ENCODE measurements around the gene GLRX3. TPM values are rescaled to one million over a fixed set of nuclear protein-coding genes. Genes with fewer than 3 reads are reported as not detected.

GLRX3 gene
- total RNA-seq, 5 donors from 2014 or later (not counting 1 experiment from before 2014, with no cell fraction given), result 32.4 to 40.7 (median 35.4) TPM

- Mint-ChIP-seq H3K27me3 (peaks cover 8 to 9% of the 10 kb centered on the region in 2 donors), H3K36me3 (peaks cover 18% of the 10 kb centered on the region), H3K27ac (no peak overlapping the region), H3K4me1 (peaks cover 5 to 8% (median 6%) of the 10 kb centered on the region in 3 donors), H3K4me3 (peak overlapping the region in 1 of 3 donors; percentile 34), H3K9me3 (no peaks in the 10 kb centered on the region)
- CTCF ChIA-PET, result no interaction called here
- WGBS (ENCODE audit: insufficient coverage), result 95% methylated on average over 22 of the region's 28 CpGs
- no peaks in the 10 kb centered on the region for H3K9me3 ChIP-seq
- peaks cover 0 to 10% of the 10 kb centered on the region in 2 experiments for H3K27me3 ChIP-seq (replicated peaks in 1 of 2; ENCODE audit: control insufficient read depth in 2 of 2, extremely low read depth in 1 of 2, insufficient read depth in 2 of 2, low read length in 1 of 2)
- POLR2A ChIA-PET, result no interaction called here
- peaks cover 0 to 14% of the 10 kb centered on the region in 2 donors for H3K36me3 ChIP-seq (ENCODE audit: control insufficient read depth in 2 of 2, extremely low read depth in 1 of 2, insufficient read depth in 1 of 2, low read length in 1 of 2)
- DNase-seq (no peak), ATAC-seq (replicated peaks in 1 of 4) (no peak)
- H3K4me1 ChIP-seq (ENCODE audit: control insufficient read depth in 1 of 2, extremely low read depth in 1 of 2, insufficient read depth in 2 of 2, low read length in 2 of 2), result peaks cover 0 to 14% of the 10 kb centered on the region in 2 experiments
- H3K4me3 ChIP-seq (ENCODE audit: control insufficient read depth in 1 of 2, extremely low read depth in 1 of 2, low read length in 1 of 2), result no peak overlapping the region
- no peak overlapping the region for H3K27ac ChIP-seq (ENCODE audit: low read length)
Measured at GRCh38 chr10:130188195-130189175, 52.3 kb downstream of the GLRX3 start.

GRCh38 chr10:130189608-130190054 is 53.4 kb downstream of the GLRX3 start:
- 88% methylated on average over 25 of the region's 25 CpGs for WGBS (ENCODE audit: insufficient coverage)
- DNase-seq (no peak), ATAC-seq (replicated peaks in 1 of 4) (peak in 1 of 4 experiments; percentile 8)
- H3K27ac Mint-ChIP-seq, result no peak overlapping the region
- ChIA-PET POLR2A (no interaction called here), CTCF (interaction anchor here in 1 of 2 donors (0.7 kb wide), 1 partner anchor 1596 kb away, joined by 3 read pairs; no protein-coding TSS in a partner anchor)
- H3K36me3 Mint-ChIP-seq, result peaks cover 13% of the 10 kb centered on the region
- peaks cover 8 to 9% of the 10 kb centered on the region in 2 donors for H3K27me3 Mint-ChIP-seq
- Histone ChIP-seq H3K27ac (ENCODE audit: low read length) (no peak overlapping the region), H3K4me1 (ENCODE audit: control insufficient read depth in 1 of 2, extremely low read depth in 1 of 2, insufficient read depth in 2 of 2, low read length in 2 of 2) (peaks cover 0 to 14% of the 10 kb centered on the region in 2 experiments), H3K36me3 (ENCODE audit: control insufficient read depth in 2 of 2, extremely low read depth in 1 of 2, insufficient read depth in 1 of 2, low read length in 1 of 2) (peaks cover 0 to 4% of the 10 kb centered on the region in 2 donors), H3K9me3 (no peaks in the 10 kb centered on the region), H3K27me3 (replicated peaks in 1 of 2; ENCODE audit: control insufficient read depth in 2 of 2, extremely low read depth in 1 of 2, insufficient read depth in 2 of 2, low read length in 1 of 2) (peaks cover 0 to 12% of the 10 kb centered on the region in 2 experiments), H3K4me3 (ENCODE audit: control insufficient read depth in 1 of 2, extremely low read depth in 1 of 2, low read length in 1 of 2) (no peak overlapping the region)
- peaks cover 5 to 8% (median 6%) of the 10 kb centered on the region in 3 donors for H3K4me1 Mint-ChIP-seq
- H3K4me3 Mint-ChIP-seq, result peak overlapping the region in 2 of 3 donors; percentile 36 to 37
- H3K9me3 Mint-ChIP-seq, result no peaks in the 10 kb centered on the region

- H3K4me1 ChIP-seq (ENCODE audit: control insufficient read depth in 1 of 2, extremely low read depth in 1 of 2, insufficient read depth in 2 of 2, low read length in 2 of 2), result peaks cover 0 to 14% of the 10 kb centered on the region in 2 experiments
- ChIA-PET POLR2A (no interaction called here), CTCF (interaction anchor here in 1 of 2 donors (1.1 kb wide), 1 partner anchor 314 kb away, joined by 3 read pairs; no protein-coding TSS in a partner anchor)
- peaks cover 5 to 8% (median 6%) of the 10 kb centered on the region in 3 donors for H3K4me1 Mint-ChIP-seq
- H3K9me3 Mint-ChIP-seq, result no peaks in the 10 kb centered on the region
- no peaks in the 10 kb centered on the region for H3K36me3 ChIP-seq (ENCODE audit: control insufficient read depth in 2 of 2, extremely low read depth in 1 of 2, insufficient read depth in 1 of 2, low read length in 1 of 2)
- ATAC-seq (replicated peaks in 1 of 4), result peak; percentile 92 to 95 (median 93)
- 4% methylated on average over 81 of the region's 81 CpGs for WGBS (ENCODE audit: insufficient coverage)
- no peak overlapping the region for H3K27ac Mint-ChIP-seq
- no peaks in the 10 kb centered on the region for H3K9me3 ChIP-seq
- H3K27me3 ChIP-seq (replicated peaks in 1 of 2; ENCODE audit: control insufficient read depth in 2 of 2, extremely low read depth in 1 of 2, insufficient read depth in 2 of 2, low read length in 1 of 2), result peaks cover 0 to 12% of the 10 kb centered on the region in 2 experiments
- peaks cover 7% of the 10 kb centered on the region for H3K36me3 Mint-ChIP-seq
- H3K4me3 Mint-ChIP-seq, result peak overlapping the region in 1 of 3 donors; percentile 35
- H3K4me3 ChIP-seq (ENCODE audit: control insufficient read depth in 1 of 2, extremely low read depth in 1 of 2, low read length in 1 of 2), result peak overlapping the region; percentile 23 to 52
- H3K27ac ChIP-seq (ENCODE audit: low read length), result no peak overlapping the region
- H3K27me3 Mint-ChIP-seq, result peaks cover 8 to 9% of the 10 kb centered on the region in 2 donors
- DNase-seq, result peak; percentile 64 to 93 (median 85)
Measured at GRCh38 chr10:130190055-130190736, 54.0 kb downstream of the GLRX3 start.

GRCh38 chr10:130190737-130191115 is 54.5 kb downstream of the GLRX3 start:
- peak overlapping the region; percentile 53 to 70 (median 56) for H3K4me3 Mint-ChIP-seq
- no peaks in the 10 kb centered on the region for H3K9me3 Mint-ChIP-seq
- DNase-seq (no peak), ATAC-seq (replicated peaks in 1 of 4) (peak in 3 of 4 experiments; percentile 7 to 17 (median 8))
- WGBS (ENCODE audit: insufficient coverage), result 20% methylated on average over 18 of the region's 25 CpGs
- peaks cover 2% of the 10 kb centered on the region for H3K36me3 Mint-ChIP-seq
- H3K4me1 Mint-ChIP-seq, result peaks cover 5 to 8% (median 6%) of the 10 kb centered on the region in 3 donors
- Histone ChIP-seq H3K27me3 (replicated peaks in 1 of 2; ENCODE audit: control insufficient read depth in 2 of 2, extremely low read depth in 1 of 2, insufficient read depth in 2 of 2, low read length in 1 of 2) (peaks cover 0 to 12% of the 10 kb centered on the region in 2 experiments), H3K36me3 (ENCODE audit: control insufficient read depth in 2 of 2, extremely low read depth in 1 of 2, insufficient read depth in 1 of 2, low read length in 1 of 2) (no peaks in the 10 kb centered on the region), H3K4me1 (ENCODE audit: control insufficient read depth in 1 of 2, extremely low read depth in 1 of 2, insufficient read depth in 2 of 2, low read length in 2 of 2) (peaks cover 0 to 14% of the 10 kb centered on the region in 2 experiments), H3K27ac (ENCODE audit: low read length) (no peak overlapping the region), H3K4me3 (ENCODE audit: control insufficient read depth in 1 of 2, extremely low read depth in 1 of 2, low read length in 1 of 2) (peak overlapping the region; percentile 23 to 52), H3K9me3 (no peaks in the 10 kb centered on the region)
- H3K27me3 Mint-ChIP-seq, result peaks cover 8 to 9% of the 10 kb centered on the region in 2 donors
- ChIA-PET CTCF (interaction anchor here in 1 of 2 donors (1.1 kb wide), 1 partner anchor 314 kb away, joined by 3 read pairs; no protein-coding TSS in a partner anchor), POLR2A (no interaction called here)
- H3K27ac Mint-ChIP-seq, result no peak overlapping the region

GRCh38 chr10:130191380-130191779 is 55.2 kb downstream of the GLRX3 start:
- ChIA-PET POLR2A (interaction anchor here in 1 of 2 donors (0.6 kb wide), 1 partner anchor 206 kb away, joined by 7 read pairs; no protein-coding TSS in a partner anchor), CTCF (interaction anchor here in 1 of 2 donors (1.1 kb wide), 1 partner anchor 315 kb away, joined by 3 read pairs; no protein-coding TSS in a partner anchor)
- Histone ChIP-seq H3K27ac (ENCODE audit: low read length) (no peak overlapping the region), H3K4me1 (ENCODE audit: control insufficient read depth in 1 of 2, extremely low read depth in 1 of 2, insufficient read depth in 2 of 2, low read length in 2 of 2) (peaks cover 0 to 14% of the 10 kb centered on the region in 2 experiments), H3K9me3 (no peaks in the 10 kb centered on the region), H3K27me3 (replicated peaks in 1 of 2; ENCODE audit: control insufficient read depth in 2 of 2, extremely low read depth in 1 of 2, insufficient read depth in 2 of 2, low read length in 1 of 2) (peaks cover 0 to 12% of the 10 kb centered on the region in 2 experiments), H3K36me3 (ENCODE audit: control insufficient read depth in 2 of 2, extremely low read depth in 1 of 2, insufficient read depth in 1 of 2, low read length in 1 of 2) (no peaks in the 10 kb centered on the region), H3K4me3 (ENCODE audit: control insufficient read depth in 1 of 2, extremely low read depth in 1 of 2, low read length in 1 of 2) (no peak overlapping the region)
- ATAC-seq (replicated peaks in 1 of 4), result no peak
- Mint-ChIP-seq H3K9me3 (no peaks in the 10 kb centered on the region), H3K36me3 (peaks cover 4% of the 10 kb centered on the region), H3K4me3 (peak overlapping the region; percentile 53 to 70 (median 56)), H3K27ac (peak overlapping the region in 1 of 2 donors; percentile 44), H3K27me3 (peaks cover 8 to 9% of the 10 kb centered on the region in 2 donors), H3K4me1 (peaks cover 5 to 8% (median 6%) of the 10 kb centered on the region in 3 donors)
- DNase-seq, result no peak
- 88% methylated on average over 8 of the region's 22 CpGs for WGBS (ENCODE audit: insufficient coverage)

Measured in T-cell (primary cell).